Measurements from ENCODE around the gene VCP.

- TF ChIP-seq EZH2 (IDR thresholded peaks at IDR 0.05) = no peak
- TF ChIP-seq POLR2AphosphoS5 (IDR thresholded peaks at IDR 0.05; ENCODE audit: borderline replicate concordance, low read depth, low read length) = no peak
Measured at GRCh38 chr9:35029852-35030251, 42.6 kb downstream of the VCP start.
